HG03558 (cell line): ENCODE data around the gene PRR7.

Source experiments
- ATAC-seq: cut with Tn5 transposase; IDR thresholded peaks from one replicate; pipeline ENCODE4 v1.9.1; 2021; ENCODE audit warnings: moderate number of reproducible peaks; ENCODE audit not compliant: unreplicated experiment; ENCODE audit errors: extremely low read depth

PRR7 gene

DNA sequence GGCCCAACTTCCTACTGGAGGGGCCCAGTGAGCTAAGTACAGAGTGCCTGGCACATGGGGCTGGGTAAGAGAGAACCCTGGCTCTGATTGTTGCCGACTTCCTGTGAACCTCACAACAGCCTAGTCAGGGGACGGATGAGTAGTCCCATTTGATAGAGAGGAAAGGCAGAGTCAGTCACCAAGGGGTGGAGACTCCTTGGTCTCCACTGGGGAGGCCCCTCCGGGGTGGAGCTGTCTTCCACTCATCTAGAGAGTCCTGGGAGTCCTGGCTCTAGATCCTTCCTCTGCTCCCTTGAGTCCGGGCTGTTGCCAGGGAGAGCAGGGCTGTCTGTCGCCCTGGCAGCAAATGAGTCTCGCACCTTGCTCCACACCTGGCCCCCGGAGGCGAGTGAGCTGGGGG lies 12.2 kb upstream of the PRR7 start:
- no peak for ATAC-seq

DNA sequence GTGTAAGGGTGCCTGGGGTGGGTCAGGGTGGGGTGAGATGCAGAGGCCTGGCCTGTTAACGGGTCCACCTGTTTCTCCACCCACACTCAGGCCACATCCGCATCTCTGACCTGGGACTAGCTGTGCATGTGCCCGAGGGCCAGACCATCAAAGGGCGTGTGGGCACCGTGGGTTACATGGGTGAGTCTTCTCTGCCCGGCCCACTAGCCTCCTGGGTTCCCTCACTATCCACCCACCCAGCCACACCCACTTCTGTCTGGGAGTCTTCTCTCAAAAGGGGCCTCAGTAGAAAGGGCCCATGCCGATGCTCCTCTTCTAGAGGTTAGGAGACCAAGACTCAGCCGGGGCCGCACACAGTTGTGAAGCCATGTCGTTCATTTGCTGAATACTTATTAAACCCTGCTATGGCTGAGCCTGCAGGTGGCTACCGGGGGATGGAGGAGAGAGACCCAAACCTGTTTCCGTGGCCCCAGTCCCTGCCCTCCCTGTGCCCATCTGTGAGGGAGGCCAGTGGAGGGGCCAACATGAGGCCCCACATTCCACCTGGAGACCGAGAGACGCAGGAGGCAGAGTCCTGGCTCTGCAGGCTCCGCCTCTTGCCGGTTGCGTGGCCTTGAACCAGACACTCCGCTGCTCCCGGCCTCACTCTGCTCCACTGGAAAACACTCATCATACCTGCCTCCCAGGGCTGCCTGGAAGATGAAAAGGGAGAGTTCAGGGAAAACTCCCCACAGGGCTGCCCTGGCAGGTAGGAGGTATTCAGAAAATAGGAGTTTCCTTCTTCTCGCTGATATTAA lies 11.5 kb upstream of the PRR7 start:
- ATAC-seq: no peak

DNA sequence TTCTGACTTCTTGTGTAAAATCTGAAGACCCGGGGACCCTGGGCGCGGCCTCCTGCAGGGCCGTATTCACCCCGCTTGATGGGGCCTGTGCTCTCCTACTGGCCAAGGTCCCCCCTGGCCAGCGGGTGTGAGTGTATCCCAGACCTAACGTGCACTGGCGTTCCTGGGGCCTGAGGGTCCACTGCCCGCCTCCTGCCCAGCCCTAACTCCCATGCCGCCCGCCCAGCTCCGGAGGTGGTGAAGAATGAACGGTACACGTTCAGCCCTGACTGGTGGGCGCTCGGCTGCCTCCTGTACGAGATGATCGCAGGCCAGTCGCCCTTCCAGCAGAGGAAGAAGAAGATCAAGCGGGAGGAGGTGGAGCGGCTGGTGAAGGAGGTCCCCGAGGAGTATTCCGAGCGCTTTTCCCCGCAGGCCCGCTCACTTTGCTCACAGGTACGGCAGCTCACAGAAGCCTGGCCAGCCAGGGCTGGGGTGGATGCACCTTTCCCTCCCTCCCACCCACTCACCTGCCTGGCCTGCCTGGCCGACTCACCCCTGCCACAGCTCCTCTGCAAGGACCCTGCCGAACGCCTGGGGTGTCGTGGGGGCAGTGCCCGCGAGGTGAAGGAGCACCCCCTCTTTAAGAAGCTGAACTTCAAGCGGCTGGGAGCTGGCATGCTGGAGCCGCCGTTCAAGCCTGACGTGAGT lies 10.6 kb upstream of the PRR7 start:
- ATAC-seq: no peak

DNA sequence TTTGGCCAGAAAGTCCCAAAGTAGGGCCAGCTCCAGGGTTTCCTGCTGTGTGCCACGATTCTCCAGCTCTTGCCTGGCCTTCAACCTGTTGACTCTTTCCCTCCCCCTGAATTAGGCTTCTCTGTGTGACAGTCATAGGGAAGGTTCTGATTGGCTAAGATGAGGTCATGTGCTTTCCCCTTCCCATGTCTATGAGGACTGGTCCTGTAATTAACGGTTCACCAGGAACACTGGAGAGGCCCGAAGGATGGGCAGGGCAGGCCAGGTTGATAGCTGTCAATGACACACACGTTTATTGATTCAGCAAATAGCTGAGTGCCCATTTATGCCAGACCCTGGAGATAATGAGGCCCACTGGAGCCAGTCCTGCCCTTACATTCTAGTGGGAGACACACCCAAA lies 9.0 kb upstream of the PRR7 start:
- ATAC-seq: no peak

DNA sequence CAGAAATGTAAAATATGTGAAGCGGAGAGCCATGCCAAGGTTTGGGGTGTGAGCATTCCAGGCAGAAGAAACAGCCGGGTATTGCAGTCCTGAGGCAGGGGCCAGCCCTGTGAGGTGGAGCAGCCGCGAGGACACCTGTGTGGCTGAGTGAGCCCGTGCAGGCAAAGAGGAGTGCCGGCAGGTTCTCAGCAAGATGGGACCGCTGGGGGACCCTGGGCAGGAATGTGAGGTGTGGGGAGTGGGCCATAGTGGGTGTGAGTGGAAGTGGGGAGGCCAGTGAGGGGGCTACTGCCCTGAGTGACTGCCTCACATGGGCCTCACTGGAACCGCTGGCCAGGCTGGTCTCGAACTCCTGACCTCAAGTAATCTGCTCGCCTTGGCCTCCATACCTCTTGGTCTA lies 8.1 kb upstream of the PRR7 start:
- no peak for ATAC-seq

DNA sequence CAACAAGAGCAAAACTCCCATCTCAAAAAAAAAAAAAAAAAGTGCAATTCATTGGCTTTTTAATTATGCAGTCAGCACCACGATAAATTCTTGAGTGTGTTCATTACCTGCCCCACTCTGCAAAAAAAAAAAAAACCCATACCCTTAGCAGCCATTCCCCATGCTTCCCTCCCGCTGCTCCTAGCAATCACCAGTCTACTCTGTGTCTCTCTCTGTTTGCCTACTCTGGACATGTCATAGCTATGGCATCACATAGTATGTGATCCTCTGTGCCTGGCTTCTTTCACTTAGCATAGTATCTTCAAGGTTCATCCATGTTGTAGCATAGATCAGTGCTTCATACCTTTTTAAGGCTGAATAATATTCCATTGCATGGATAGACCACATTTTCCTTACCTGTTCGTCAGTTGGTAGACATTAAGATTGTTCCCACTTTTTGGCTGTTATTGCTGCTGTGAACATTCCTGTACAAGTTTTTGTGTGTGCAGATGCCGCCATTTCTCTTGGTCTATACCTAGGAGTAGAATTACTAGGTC lies 7.0 kb upstream of the PRR7 start:
- no peak for ATAC-seq

DNA sequence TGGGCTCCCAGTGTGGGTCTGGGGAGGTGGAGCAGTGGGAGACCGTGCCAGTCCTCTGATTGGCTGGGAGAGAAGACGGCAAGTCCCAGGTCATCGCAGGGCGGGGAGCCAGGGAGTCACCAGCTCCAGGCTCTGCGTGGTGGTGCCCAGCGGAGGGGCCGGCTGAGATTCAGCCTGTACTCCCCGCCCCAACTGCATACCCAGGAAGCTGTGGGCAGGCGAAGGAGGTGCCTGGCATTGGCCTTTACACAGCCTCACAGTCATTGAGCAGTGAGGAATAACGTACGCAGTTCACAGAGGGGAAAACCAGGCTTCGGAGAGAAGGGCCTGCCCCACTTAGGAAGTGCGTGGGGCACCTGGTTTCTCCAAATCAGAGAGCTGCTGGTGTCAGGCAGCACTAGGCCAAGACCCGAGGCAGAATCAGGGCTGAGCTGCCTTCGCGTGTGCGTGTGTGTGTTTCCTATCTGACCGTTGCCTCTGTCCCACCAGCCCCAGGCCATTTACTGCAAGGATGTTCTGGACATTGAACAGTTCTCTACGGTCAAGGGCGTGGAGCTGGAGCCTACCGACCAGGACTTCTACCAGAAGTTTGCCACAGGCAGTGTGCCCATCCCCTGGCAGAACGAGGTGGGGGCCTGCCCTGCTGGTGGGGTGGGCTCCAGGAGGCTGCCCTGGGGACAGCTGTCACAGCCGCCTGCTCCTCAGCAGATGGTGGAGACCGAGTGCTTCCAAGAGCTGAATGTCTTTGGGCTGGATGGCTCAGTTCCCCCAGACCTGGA lies 6.2 kb upstream of the PRR7 start:
- no peak for ATAC-seq

DNA sequence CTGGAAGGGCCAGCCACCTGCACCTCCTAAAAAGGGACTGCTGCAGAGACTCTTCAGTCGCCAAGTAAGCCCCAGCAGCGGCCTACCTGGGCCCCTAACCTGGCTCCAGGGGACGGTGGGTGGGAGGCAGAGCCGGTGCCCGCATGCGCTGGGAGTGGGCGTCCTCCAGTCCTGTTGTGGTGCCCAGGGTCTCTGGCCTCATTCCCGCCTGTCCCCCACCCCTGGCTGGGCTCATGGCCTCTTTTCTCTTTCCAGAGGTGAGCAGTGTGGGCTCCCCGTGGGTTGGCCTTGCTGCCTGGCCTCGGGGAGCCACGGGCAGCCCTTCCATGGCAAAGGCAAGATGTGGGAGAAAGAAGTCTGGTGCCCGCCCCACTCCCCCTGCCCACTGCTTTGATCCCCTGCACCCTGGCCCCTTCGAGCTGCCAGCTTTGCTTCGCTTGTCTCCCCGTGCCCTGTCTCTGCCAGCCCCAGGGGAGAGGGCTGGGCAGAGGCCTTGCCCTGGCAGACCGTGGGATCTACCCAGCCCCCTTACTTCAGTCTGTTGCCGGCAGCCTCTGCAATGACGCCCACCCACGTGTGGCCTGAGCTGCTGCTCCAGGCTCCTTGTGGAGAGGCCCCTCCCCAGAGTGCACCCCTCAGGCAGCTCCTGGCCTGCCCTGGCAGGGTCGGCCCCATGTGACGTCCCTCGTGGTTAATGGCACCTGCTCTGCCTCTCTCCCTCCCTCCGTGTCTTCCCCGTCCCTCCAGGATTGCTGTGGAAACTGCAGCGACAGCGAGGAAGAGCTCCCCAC lies 5.4 kb upstream of the PRR7 start:
- no peak for ATAC-seq

DNA sequence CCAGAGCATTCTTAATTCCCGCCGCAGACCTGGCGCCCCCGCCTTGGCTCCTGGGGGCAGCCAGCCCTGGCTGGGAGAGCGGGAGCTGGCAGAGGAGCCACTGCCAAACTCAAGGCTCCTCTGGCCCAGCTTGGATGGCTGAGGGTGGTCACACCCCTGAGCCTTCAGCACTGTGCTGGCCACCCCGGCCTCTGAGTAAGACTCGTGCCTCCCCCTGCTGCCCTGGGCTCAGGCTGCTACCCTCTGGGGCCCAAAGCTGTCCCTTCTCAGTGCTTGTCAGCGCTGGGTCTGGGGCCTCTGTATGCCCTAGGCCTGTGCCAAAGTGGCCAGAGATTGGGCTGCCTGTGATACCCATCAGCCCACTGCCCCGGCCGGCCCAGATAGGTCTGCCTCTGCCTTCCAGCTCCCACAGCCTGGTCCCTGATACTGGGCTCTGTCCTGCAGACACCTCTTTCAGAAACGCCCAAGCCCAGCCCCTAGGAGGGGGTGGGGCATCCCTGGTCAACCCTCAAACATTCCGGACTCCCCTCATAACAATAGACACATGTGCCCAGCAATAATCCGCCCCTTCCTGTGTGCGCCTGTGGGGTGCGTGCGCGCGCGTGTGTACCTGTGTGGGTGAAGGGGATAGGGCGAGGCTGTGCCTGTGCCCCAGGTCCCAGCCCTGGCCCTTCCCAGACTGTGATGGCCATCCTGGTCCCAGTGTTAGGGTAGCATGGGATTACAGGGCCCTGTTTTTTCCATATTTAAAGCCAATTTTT lies 4.4 kb upstream of the PRR7 start:
- ATAC-seq: no peak

DNA sequence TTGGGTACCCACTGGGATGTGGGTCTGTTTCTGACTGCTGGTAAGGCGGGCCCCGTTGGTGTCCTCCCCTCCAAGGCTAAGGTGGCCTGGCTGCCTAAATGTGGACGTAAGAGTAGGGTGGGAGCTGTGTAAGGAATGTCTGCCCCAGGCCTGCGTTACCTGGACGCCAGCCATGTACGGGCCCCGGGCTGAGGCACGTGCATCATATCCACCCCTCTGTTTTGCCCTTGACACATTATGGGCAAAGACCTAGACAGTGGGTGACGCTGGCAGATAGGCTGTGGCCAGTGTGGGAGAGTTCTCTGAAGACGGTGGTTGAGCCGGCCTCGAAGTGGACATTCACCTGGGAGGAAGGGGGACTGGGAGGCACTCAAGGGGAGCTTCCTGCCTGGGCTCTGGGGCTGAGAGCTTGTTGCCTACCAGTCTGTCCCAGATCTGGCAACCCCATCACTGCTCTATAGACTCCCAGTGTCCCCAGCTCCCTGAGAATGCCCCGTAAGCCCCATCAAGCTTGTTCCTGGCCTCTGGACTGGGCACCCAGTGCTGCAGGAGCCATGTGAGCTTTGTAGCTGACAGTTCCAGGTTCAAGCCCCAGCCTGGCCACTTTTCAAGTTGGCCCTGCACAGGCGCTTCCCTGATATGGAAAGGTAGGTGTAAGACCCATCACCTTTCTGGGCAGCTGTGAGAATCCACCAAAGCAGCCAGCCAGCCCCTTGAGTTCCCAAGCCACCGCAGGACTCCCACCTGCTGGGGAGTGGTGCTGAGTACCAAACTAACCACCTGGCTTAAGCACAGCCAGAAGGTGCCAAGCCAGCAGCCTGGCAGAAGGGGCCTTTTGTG lies 3.2 kb upstream of the PRR7 start:
- no peak for ATAC-seq

DNA sequence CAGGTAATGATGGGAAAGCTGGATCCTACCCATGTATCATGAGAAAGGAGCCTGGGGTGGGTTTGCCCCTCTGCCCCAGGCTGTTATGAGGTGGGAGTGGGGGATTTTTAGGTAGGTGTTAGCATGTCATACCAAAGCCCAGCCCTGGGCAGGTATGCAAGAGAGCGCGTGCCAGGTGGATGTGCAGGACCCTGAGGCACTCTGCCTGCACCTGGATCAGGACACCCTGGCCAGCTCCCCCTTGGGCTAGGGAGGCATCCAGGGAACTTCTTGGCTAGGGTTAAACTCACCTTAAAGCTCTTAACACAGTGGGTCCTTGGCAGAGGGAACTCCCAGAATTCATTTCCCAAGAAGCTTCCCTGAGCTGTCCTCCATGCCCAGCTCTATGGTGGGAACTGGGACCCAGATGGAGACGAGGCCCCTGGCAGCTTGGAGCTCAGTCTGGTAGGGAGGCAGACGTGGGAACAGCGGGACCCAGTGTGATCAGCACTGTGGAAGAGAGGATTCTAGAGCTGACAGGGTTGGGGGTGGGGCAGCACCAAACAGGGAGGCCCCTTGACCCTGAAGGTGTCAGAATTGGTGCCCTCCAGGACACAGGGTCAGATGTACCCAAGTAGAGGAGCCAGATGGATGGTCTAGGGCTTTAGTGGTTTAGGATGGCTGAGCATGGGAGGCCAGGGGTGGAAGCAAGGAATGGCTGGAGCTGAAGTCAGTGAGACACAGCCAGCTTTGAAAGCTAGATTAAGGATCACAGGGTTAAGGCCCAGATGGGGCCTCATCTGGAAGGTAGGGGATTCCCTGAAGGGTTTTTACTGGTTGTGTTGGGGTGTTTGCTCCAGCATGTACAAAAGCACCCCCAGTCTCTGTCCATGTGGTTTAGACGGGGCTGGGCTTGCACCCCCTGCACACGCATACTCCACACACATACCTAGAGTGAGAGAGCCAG lies 2.2 kb upstream of the PRR7 start:
- ATAC-seq: no peak

DNA sequence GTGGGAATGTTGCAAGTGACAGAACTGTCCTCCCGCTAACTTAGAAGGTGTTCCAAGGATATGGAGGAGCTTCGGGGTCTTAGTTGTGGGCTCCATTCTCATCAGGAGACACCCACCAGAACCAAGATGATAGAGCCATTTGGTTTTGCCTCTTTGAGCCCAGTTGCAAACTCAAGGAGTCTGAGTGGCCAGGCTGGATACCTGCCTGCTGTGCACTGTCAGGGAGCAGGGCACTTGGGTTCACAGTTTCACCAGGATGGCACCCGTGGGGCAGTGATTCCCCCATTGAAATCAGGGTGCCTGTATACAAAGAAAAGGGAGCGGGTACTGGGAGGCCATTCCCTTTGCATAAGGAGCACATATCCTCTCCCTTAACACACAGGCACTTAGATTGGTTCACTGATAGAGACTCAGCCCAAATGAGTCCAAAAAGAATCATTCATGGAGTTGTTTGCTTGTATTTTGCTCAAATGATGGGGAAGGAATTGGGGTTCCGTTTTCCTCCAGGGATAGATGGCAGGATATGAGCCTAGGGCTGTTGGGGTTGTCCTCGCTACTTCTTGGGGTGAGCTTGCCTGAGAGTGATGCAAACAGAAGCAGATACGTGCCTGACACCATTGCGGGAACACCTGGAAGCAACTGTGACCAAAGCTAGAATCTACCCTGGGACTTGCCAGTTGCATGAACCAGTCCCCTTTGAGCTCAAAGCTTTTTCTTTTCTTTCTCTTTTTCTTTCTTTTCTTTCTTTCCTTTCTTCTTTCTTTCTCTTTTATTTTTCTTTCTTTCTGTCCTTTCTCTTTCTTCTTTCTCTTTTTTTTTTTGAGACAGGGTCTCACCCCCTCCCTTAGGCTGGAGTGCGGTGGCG lies 1.3 kb upstream of the PRR7 start:
- no peak for ATAC-seq

DNA sequence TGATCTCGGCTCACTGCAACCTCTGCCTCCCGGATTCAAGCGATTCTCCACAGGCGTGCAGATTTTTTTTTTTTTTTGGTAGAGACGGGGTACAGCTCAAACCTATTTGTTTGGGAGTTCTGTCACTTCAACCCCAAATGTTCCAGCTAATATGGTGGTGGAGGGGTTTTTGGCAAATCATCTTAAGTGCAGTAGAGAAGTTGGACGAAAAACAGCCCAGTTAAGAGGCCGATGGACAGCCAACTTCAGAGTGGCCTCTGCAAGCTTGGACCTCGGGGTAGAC lies 756 bp upstream of the PRR7 start:
- no peak for ATAC-seq

DNA sequence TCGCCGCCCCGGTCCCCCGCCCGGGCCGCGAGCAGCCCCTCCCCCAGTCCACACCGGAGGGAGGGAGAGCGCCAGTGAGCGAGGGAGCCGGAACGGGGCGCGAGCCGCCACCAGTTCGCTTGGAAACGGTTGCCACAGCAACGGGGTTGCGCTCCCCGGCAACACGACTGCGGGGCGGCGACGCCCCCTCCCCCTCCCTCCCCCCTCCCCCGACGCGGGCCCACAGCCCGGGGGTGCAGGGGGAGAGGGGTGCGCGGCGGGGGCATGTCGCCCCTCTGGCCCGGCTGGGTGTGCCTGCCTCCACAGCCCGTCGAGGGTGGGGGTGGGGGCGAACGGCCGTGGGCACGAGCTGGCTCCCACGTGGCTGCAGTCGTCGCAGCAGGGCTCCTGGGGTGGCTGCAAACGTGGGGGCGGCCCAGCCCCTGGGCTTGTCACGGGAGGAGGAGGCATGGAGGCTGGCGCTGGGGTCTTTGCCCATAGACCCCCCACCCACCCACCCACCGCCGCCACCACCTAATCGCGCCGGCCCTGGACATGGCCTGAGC lies 524 bp downstream of the PRR7 start:
- no peak for ATAC-seq

DNA sequence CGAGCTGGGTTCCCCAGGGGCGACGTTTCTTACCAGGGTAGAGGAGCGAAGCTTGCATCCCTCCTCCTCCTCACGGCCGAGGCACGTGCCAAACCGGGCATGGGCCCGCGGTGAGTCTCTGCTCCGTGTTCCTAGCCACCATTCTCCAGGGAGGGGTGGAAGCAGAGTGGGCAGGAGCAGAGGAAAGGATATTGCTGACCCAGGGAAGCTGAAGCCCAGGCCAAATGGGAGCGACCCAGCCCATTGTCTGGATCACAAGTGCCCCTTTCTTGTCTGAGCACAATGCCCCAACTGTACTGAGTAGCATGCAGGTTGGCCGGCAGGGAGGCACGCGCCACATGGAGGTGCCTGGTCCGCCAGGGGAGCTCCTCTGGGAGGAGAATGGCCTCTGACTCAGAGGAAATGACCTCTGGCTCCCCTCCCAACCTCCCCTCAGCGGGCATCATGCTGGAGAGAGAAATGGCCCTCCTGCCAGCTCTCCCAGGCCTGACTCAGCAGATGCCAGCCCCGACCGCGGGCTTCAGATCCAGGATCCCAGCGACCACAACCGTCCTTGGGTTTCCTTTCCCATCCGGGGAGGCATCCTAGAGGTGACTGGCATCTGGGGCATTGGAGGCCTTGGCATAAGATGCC lies 1.1 kb downstream of the PRR7 start:
- no peak for ATAC-seq
